ENCODE results near the gene CDH5.

CDH5 gene

DNA sequence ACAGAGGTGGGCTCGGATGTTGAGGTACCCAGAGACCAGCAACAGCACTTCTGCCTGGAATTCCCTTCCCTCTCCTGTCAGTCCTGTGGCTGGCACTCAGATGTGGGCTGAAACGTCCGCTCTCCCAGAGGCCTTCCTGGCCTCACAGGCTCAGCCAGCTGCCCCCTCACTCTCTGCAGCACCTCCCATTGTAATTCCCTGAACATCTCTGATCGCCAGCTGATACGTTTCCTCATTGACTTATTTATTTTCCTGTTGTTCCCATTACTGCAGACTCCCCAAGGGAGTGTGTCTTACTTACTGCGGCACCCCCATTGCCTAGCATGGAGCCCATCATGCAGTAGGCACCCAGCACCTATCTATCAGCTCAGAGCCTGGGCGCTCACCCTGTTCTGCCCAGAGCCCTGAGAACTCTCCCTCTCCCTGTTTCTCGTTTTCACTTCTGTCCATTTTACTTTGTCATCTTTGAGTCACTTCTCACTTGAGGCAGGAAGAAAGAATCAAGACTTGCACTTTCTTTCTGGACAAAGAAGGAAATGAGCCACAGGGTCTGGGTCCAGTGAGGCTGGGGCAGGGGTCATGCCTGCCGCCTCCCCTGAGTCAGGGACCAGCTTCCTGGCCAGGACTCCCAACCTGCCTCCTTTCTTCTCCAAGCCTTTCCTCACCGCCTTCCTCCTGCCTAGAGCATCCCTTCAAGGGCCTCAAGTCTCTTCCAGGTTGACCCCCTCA lies 10.2 kb downstream of the CDH5 start:
- Histone ChIP-seq H3K9me3 (ENCODE audit: low read length) (no peaks in the 10 kb centered on the region), H3K4me1 (ENCODE audit: insufficient read depth, low read length, severe bottlenecking) (no peaks in the 10 kb centered on the region), H3K9ac (ENCODE audit: low read length) (no peak overlapping the region), H3K27ac (ENCODE audit: low read depth, low read length, poor library complexity, severe bottlenecking) (no peak overlapping the region), H3K27me3 (ENCODE audit: insufficient read depth, low read length) (no peaks in the 10 kb centered on the region), H2AFZ (ENCODE audit: low read length) (no peak overlapping the region), H3F3A (ENCODE audit: insufficient read depth, low read length) (no peaks in the 10 kb centered on the region), H3K4me2 (ENCODE audit: low read length) (no peak overlapping the region), H3K4me3 (ENCODE audit: low read depth, low read length, poor library complexity, severe bottlenecking) (no peak overlapping the region), H3K79me2 (ENCODE audit: insufficient read depth, low read length) (no peaks in the 10 kb centered on the region), H4K20me1 (ENCODE audit: insufficient read depth, low read length) (no peaks in the 10 kb centered on the region), H3K9me2 (ENCODE audit: low read depth, low read length) (no peaks in the 10 kb centered on the region), H3K36me3 (ENCODE audit: insufficient read depth, low read length) (no peaks in the 10 kb centered on the region)
- TF ChIP-seq, protein P1, sequence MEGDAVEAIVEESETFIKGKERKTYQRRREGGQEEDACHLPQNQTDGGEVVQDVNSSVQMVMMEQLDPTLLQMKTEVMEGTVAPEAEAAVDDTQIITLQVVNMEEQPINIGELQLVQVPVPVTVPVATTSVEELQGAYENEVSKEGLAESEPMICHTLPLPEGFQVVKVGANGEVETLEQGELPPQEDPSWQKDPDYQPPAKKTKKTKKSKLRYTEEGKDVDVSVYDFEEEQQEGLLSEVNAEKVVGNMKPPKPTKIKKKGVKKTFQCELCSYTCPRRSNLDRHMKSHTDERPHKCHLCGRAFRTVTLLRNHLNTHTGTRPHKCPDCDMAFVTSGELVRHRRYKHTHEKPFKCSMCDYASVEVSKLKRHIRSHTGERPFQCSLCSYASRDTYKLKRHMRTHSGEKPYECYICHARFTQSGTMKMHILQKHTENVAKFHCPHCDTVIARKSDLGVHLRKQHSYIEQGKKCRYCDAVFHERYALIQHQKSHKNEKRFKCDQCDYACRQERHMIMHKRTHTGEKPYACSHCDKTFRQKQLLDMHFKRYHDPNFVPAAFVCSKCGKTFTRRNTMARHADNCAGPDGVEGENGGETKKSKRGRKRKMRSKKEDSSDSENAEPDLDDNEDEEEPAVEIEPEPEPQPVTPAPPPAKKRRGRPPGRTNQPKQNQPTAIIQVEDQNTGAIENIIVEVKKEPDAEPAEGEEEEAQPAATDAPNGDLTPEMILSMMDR (IDR thresholded peaks at IDR 0.05; ENCODE audit: low read length): no peak
- no peak for TF ChIP-seq EZH2 (IDR thresholded peaks at IDR 0.05; ENCODE audit: borderline replicate concordance, low read length)

DNA sequence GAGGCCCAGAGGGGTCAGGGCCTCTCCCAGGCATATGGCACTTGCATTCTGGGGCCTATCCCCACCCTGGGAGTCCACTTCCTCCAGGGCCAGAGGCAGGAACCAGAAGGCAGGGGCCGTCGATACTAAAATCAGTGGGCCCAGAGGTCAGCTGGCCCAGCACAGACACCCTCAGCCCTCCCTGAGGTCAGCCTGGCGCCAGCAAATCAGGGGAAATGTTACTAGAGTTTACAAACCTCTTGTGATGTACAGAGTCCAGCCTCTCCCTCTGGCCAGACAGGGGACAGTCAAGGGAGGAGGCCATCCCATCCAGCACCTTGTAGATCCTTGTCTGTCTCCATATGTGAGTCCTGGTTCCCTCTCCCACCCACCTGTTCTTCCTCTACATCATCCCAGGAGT lies 10.8 kb downstream of the CDH5 start:
- Histone ChIP-seq H3K4me3 (ENCODE audit: low read depth, low read length, poor library complexity, severe bottlenecking) (no peak overlapping the region), H3K9me3 (ENCODE audit: low read length) (no peaks in the 10 kb centered on the region), H3K4me2 (ENCODE audit: low read length) (no peak overlapping the region), H4K20me1 (ENCODE audit: insufficient read depth, low read length) (no peaks in the 10 kb centered on the region), H3K36me3 (ENCODE audit: insufficient read depth, low read length) (no peaks in the 10 kb centered on the region), H3K9me2 (ENCODE audit: low read depth, low read length) (no peaks in the 10 kb centered on the region), H3K9ac (ENCODE audit: low read length) (no peak overlapping the region), H2AFZ (ENCODE audit: low read length) (no peak overlapping the region), H3K27ac (ENCODE audit: low read depth, low read length, poor library complexity, severe bottlenecking) (no peak overlapping the region), H3F3A (ENCODE audit: insufficient read depth, low read length) (no peaks in the 10 kb centered on the region), H3K27me3 (ENCODE audit: insufficient read depth, low read length) (no peaks in the 10 kb centered on the region), H3K79me2 (ENCODE audit: insufficient read depth, low read length) (no peaks in the 10 kb centered on the region), H3K4me1 (ENCODE audit: insufficient read depth, low read length, severe bottlenecking) (no peaks in the 10 kb centered on the region)
- no peak for TF ChIP-seq EZH2 (IDR thresholded peaks at IDR 0.05; ENCODE audit: borderline replicate concordance, low read length)
- TF ChIP-seq, protein P1 (IDR thresholded peaks at IDR 0.05; ENCODE audit: low read length): no peak

DNA sequence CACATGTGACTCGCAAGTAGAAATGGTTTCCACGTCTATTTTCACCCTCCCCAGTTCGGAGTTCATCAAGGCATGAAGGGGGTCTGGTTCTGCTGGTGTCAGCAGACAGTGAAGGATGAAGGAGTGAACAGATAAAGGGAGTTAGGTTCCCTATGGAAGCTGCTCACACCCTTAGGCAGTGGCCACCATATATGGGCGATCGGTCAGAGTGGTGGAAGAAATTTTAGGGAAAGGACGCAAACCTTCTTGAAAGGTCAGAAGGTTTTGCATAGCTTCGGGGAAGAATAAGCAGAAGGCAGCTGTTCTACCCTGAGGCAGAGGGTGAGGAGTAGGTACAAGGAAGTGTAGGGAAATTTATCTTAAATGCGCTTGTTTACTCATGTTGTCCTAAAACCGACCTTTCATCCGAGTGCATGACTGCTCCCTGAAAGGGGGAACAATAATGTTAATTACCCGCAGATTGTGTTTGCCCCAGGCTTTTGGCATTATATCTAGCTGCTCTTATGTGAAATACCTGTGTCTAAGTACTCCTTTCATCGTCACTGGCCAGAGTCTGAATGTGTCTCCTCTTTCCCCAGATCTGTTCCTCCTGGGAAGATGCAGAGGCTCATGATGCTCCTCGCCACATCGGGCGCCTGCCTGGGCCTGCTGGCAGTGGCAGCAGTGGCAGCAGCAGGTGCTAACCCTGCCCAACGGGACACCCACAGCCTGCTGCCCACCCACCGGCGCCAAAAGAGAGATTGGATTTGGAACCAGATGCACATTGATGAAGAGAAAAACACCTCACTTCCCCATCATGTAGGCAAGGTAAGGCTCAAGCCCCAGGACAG lies 12.5 kb downstream of the CDH5 start:
- Histone ChIP-seq H3K36me3 (ENCODE audit: insufficient read depth, low read length) (no peaks in the 10 kb centered on the region), H3K9me3 (ENCODE audit: low read length) (no peaks in the 10 kb centered on the region), H3K79me2 (ENCODE audit: insufficient read depth, low read length) (no peaks in the 10 kb centered on the region), H3K4me3 (ENCODE audit: low read depth, low read length, poor library complexity, severe bottlenecking) (no peak overlapping the region), H3F3A (ENCODE audit: insufficient read depth, low read length) (no peaks in the 10 kb centered on the region), H2AFZ (ENCODE audit: low read length) (no peak overlapping the region), H3K27me3 (ENCODE audit: insufficient read depth, low read length) (no peaks in the 10 kb centered on the region), H3K9me2 (ENCODE audit: low read depth, low read length) (no peaks in the 10 kb centered on the region), H3K4me2 (ENCODE audit: low read length) (no peak overlapping the region), H3K4me1 (ENCODE audit: insufficient read depth, low read length, severe bottlenecking) (no peaks in the 10 kb centered on the region), H4K20me1 (ENCODE audit: insufficient read depth, low read length) (no peaks in the 10 kb centered on the region), H3K27ac (ENCODE audit: low read depth, low read length, poor library complexity, severe bottlenecking) (no peak overlapping the region), H3K9ac (ENCODE audit: low read length) (no peak overlapping the region)
- TF ChIP-seq, protein P1 (IDR thresholded peaks at IDR 0.05; ENCODE audit: low read length): no peak
- TF ChIP-seq EZH2 (IDR thresholded peaks at IDR 0.05; ENCODE audit: borderline replicate concordance, low read length): no peak

Measured in OCI-LY1 (cell line).